DOHH2 (cell line): ENCODE data around the gene UNC13A.

Experiments used
- H3F3A ChIP-seq: fragments of 200-600 bp; sonication (generic), shearing (Covaris generic); 2 replicates; pipeline ENCODE4 v1.6.0; 2016; ENCODE audit warnings: antibody characterized with exemption, mild to moderate bottlenecking; ENCODE audit not compliant: control insufficient read depth, insufficient read depth
- H3K27ac ChIP-seq: fragments of 200-600 bp; sonication (generic); 2 replicates; pipeline ENCODE4 v1.5.1; 2014; ENCODE audit warnings: low read depth, mild to moderate bottlenecking, low read length, moderate library complexity
- H3K27me3 ChIP-seq: fragments of 200-600 bp; sonication (generic); 2 replicates; pipeline ENCODE4 v1.6.1; 2014; ENCODE audit warnings: mild to moderate bottlenecking, low read length, mixed read lengths; ENCODE audit not compliant: control insufficient read depth
- H3K36me3 ChIP-seq: fragments of 200-600 bp; sonication (generic); 2 replicates; pipeline ENCODE4 v1.6.1; 2014; ENCODE audit warnings: mild to moderate bottlenecking, low read length, moderate library complexity, mixed read lengths; ENCODE audit not compliant: control insufficient read depth
- H3K4me1 ChIP-seq: fragments of 200-600 bp; sonication (generic); 2 replicates; pipeline ENCODE4 v1.6.1; 2014; ENCODE audit warnings: mild to moderate bottlenecking, low read length, mixed read lengths; ENCODE audit not compliant: control insufficient read depth
- H3K4me2 ChIP-seq: fragments of 200-600 bp; sonication (generic); 2 replicates; pipeline ENCODE4 v1.6.0; 2014; ENCODE audit warnings: mild to moderate bottlenecking, low read length, moderate library complexity
- H3K4me3 ChIP-seq: fragments of 200-600 bp; sonication (generic); 2 replicates; pipeline ENCODE4 v1.5.1; 2014; ENCODE audit warnings: mild to moderate bottlenecking, low read length, mixed read lengths
- H3K79me2 ChIP-seq: fragments of 200-600 bp; sonication (generic); 2 replicates; pipeline ENCODE4 v1.6.1; 2014; ENCODE audit warnings: mild to moderate bottlenecking, low read length, mixed read lengths; ENCODE audit not compliant: control insufficient read depth
- H3K9me2 ChIP-seq: fragments of 200-600 bp; sonication (generic); replicated peaks from 2 replicates; pipeline ENCODE4 v1.6.1; 2014; ENCODE audit warnings: mild to moderate bottlenecking, low read length, mixed read lengths; ENCODE audit not compliant: control insufficient read depth
- H3K9me3 ChIP-seq: fragments of 200-600 bp; sonication (generic); 2 replicates; pipeline ENCODE4 v1.6.1; 2014; ENCODE audit warnings: antibody characterized with exemption, low read length, mixed read lengths; ENCODE audit not compliant: control insufficient read depth, insufficient read depth
- H4K20me1 ChIP-seq: fragments of 200-600 bp; sonication (generic); 2 replicates; pipeline ENCODE4 v1.6.0; 2014; ENCODE audit warnings: low read depth, mild to moderate bottlenecking, antibody characterized with exemption, low read length, moderate library complexity; ENCODE audit not compliant: control insufficient read depth, insufficient read depth
- CTCF ChIP-seq: fragments of 200-600 bp; sonication (generic); IDR thresholded peaks from one replicate; pipeline ENCODE4 v1.5.1; 2014; ENCODE audit warnings: antibody characterized with exemption, mild to moderate bottlenecking, low read depth, low read length; ENCODE audit not compliant: poor library complexity, severe bottlenecking
- EZH2phosphoT487 ChIP-seq: fragments of 200-600 bp; sonication (generic); IDR thresholded peaks from 2 replicates; pipeline ENCODE4 v1.6.1; 2017; ENCODE audit warnings: borderline replicate concordance, mild to moderate bottlenecking, antibody characterized with exemption, low read length, moderate library complexity, mixed read lengths

UNC13A gene

GRCh38 chr19:17711851-17712250 lies 23.7 kb upstream of the UNC13A start:
- no peaks in the 10 kb centered on the region for H3K36me3 ChIP-seq
- H3K4me1 ChIP-seq, result no peaks in the 10 kb centered on the region
- no peaks in the 10 kb centered on the region for H3K79me2 ChIP-seq
- H3K9me3 ChIP-seq, result no peaks in the 10 kb centered on the region
- H3K27me3 ChIP-seq, result no peaks in the 10 kb centered on the region
- no peaks in the 10 kb centered on the region for H4K20me1 ChIP-seq
- H3K4me3 ChIP-seq, result no peak overlapping the region
- no peaks in the 10 kb centered on the region for H3K9me2 ChIP-seq
- H3K4me2 ChIP-seq, result no peak overlapping the region
- no peak for TF ChIP-seq CTCF
- no peak for TF ChIP-seq EZH2phosphoT487
- H3F3A ChIP-seq, result no peaks in the 10 kb centered on the region
- H3K27ac ChIP-seq, result no peak overlapping the region

GRCh38 chr19:17706750-17707181 lies 18.6 kb upstream of the UNC13A start:
- Histone ChIP-seq H3K9me3 (no peaks in the 10 kb centered on the region), H3K4me1 (no peaks in the 10 kb centered on the region), H3K9me2 (no peaks in the 10 kb centered on the region), H3K27ac (no peak overlapping the region), H3K79me2 (no peaks in the 10 kb centered on the region), H3K4me2 (no peak overlapping the region), H3K27me3 (no peaks in the 10 kb centered on the region), H4K20me1 (no peaks in the 10 kb centered on the region), H3K36me3 (no peaks in the 10 kb centered on the region), H3F3A (no peaks in the 10 kb centered on the region), H3K4me3 (no peak overlapping the region)
- TF ChIP-seq CTCF (no peak), EZH2phosphoT487 (no peak)

GRCh38 chr19:17703824-17704463 lies 15.8 kb upstream of the UNC13A start:
- Histone ChIP-seq H3K27ac (no peak overlapping the region), H3K4me3 (no peak overlapping the region), H3K9me2 (no peaks in the 10 kb centered on the region), H3K27me3 (peaks cover 2% of the 10 kb centered on the region), H4K20me1 (no peaks in the 10 kb centered on the region), H3K79me2 (no peaks in the 10 kb centered on the region), H3K36me3 (no peaks in the 10 kb centered on the region), H3K4me2 (no peak overlapping the region), H3K4me1 (no peaks in the 10 kb centered on the region), H3F3A (no peaks in the 10 kb centered on the region), H3K9me3 (no peaks in the 10 kb centered on the region)
- TF ChIP-seq EZH2phosphoT487, result no peak
- peak; percentile 99 for TF ChIP-seq CTCF
